ENCODE measurements around the gene BCR.
"Not testable (repeated sequence)": the region's sequence is repeated elsewhere in the genome, so short reads cannot be mapped to it uniquely, and the experiment has no call there.

The BCR gene

DNA sequence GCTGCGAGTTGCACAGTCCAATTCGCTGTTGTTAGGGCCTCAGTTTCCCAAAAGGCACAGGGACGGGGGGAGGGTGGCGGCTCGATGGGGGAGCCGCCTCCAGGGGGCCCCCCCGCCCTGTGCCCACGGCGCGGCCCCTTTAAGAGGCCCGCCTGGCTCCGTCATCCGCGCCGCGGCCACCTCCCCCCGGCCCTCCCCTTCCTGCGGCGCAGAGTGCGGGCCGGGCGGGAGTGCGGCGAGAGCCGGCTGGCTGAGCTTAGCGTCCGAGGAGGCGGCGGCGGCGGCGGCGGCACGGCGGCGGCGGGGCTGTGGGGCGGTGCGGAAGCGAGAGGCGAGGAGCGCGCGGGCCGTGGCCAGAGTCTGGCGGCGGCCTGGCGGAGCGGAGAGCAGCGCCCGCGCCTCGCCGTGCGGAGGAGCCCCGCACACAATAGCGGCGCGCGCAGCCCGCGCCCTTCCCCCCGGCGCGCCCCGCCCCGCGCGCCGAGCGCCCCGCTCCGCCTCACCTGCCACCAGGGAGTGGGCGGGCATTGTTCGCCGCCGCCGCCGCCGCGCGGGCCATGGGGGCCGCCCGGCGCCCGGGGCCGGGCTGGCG is at the start of gene BCR:
TSS of gene BCR (plus strand) at position 209 of the 592 bp plus-strand sequence. CDS start 452 bp downstream, outside the sequence.
- DNase-seq: peak; percentile 59

DNA sequence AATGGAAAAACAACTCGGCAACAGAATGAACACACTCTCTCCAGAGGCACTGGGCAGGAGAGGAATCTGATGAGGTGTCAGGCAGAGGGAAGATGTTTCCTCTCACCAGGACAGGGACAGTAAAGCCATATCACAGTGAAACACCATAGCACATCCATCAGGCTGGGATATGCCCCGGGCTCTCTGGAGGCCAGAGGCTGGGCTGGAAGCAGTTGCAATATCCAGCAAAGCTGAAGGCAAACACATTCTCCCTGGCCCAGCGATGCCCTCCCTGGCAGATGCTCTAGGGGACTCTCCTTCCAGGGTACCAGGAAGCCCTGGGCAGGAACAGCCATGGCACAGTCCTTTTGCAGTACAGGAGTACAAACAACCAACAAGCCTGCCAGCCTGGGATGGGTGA is 49.6 kb upstream of the BCR start:
- DNase-seq: no peak

DNA sequence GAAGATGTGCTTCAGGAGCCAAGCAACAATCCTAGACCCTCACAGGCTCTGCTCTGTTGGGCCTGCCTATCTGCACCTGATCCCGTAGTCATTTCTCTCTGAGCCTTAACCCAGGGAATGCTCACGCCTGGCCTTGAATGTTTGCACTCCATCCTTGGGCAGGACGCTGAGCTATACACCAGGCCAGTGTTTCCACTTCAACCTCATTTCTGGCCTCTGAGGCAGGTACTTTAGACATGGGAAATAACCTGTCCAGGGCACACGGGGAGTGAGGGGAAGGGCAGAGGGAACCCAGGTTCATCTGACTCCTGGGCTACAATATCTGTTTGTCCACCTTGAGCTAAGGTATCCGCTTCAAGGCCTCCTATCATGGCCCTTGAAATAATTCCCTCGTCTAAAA is 48.4 kb upstream of the BCR start:
- no peak for DNase-seq

DNA sequence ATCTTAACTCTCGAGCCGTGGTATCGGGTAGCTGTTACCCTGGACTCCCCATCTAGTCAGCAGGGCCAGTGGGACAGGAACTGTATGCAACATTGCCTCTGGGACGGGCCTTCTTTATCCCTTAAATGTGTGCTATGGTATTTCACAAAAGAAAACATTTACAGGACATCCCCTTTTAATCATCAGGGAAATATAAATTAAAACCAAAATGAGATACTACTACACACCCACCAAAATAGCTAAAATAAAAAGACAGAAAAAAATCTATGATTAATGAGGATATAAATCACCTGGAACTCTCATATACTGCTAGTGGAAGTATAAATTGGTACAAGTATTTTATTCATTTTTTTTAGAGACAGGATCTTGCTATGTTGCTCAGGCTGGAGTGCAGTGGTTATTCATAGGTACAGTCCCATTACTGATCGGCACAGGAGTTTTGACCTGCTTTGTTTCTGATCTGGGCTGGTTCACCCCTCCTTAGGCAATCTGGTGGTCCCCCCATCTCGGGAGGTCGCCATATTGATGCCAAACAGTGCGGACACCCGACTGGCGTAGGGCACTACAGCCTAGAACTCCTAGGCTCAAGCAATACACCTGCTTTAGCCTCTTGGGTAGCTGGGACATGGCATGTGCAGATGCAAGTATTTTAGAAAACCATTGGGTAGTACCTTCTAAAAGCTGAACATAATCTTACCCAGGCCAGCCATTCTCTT is 47.8 kb upstream of the BCR start:
- no peak for DNase-seq

DNA sequence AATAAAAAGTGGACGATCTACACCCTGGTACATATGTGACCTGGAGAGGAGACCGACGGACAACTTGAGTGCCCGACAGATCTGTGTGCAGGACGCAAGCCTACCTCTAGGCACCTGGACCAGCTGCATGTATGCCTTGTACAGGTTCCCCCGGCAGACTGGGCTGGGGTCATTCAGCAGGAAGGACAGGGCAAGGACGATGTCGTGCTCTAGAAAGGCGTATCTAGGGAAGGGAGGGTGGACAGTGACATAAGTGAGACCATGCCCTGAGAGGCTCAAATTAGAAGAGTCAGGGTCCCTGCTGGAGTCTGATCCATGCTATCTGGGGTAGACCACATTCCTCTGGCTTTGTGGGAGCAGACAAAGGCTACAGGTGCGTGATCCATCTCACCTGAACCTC is 46.4 kb upstream of the BCR start:
- DNase-seq: no peak

DNA sequence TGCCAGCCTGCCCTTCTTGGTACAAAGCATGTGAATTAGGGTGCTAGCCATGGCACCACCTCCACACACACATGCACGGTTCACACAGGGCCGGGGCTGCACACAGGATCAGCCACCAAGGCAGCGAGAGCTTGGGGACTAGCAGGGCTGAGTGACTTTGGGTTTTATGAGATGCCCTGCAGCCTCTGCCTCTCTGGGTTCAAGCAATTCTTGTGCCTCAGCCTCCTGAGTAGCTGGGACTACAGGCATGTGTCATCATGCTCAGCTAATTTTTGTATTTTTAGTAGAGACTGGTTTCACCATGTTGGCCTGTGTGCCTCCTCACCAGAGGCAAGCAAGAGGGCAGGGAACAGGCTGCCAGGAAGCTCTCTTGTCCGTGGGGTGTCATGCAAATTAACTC is 43.3 kb upstream of the BCR start:
- DNase-seq: not testable (repeated sequence)

DNA sequence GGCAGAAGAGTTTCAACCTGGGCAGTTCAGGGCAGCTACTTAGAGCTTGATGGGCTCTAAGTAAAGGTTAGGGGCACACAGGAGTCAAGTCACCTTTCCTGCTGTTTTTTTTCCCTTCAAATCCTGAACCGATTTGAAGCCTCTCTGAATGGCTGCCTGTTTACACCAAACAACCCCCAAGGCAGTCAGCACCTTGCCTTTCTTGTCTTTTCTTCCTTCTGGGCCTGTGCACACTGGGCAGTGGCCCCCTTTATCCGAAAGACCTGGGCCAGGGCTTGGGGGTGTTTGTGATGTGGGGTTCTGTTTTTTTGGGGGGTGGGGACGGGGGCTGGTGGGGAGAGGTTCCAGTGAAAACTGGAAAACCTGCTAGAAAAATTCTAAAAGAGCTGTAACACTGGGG is 42.8 kb upstream of the BCR start:
- DNase-seq: no peak

DNA sequence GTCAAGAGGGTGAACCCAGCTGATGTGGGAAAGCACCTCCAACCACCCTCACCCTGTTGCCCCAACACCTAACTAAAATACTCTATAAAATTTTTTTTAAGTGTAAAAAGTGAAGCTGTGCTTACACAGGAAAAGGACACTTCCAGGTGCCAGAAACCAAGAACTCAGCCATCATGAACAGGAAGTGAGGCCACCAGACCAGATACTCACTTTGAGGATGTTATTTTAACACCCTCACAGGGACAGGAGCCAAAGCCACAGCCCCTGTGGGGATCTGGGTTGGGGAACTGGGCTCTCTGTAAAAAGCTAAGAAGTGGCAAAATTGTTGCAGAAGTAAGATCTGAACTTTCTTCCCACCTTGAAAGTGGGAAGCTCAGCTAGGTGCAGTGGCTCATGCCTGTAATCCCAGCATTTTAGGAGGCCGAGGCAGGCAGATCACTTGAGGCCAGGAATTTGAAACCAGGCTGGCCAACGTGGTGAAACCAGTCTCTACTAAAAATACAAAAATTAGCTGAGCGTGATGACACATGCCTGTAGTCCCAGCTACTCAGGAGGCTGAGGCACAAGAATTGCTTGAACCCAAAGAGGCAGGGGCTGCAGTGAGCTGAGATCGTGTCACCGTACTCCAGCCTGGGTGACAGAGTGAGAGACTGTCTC is 42.3 kb upstream of the BCR start:
- DNase-seq: peak; percentile 27

DNA sequence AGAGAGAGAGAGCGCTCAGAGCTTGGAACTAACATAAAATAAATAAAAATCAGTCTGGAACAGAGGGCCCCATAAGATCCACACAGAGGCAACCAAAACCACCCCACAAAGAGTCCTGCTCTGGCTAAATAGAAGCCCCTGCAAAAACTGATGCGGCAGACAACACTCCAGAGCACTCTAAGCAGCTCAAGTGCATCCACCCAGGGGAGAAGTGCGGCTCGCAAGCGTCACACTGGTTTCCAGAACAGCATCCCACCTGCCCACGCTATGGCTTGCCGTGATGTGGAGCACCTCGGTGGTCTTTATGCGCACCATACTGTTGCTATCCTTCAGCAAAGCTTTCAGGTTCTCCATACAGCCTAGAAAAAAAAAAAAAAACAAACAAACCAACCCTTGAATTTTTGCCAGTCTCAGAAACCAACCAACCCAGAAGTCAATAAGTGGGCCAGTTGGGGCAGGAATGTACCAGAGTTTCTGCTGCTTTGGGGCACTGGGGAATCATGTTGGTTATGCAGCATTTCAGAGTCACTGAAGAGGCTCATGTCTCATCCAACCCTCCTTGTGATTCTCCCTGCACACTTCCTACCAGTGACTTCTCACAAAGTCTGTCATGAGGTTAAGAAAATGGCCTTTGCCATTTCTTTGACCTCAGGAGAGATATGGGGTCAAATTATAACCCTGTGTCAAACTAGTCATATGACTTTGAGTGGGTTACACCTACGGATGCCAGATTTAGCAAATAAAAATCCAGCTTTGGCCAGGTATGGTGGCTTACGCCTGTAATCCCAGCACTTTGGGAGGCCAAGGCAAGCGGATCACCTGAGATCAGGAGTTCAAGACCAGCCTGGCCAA is 41.5 kb upstream of the BCR start:
- DNase-seq: peak; percentile 5

DNA sequence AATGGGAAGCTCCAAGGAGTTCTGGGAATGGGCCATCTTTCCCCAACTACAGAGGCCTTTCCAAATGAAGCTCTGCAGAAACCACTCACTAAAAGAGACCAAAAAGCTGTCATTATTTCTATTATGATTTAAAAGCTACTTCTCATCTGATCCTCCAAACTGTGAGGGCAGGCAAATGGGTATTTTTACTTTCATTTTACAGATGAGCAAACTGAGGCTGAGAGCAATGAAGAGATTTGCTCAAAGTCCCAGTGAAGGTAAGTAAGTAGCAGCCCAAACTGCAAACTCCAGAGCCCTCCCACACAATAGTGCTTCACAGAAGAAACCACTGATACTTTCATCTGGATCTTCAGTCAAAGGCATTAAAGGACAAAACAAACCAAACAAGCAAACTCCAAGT is 39.9 kb upstream of the BCR start:
- DNase-seq: no peak

DNA sequence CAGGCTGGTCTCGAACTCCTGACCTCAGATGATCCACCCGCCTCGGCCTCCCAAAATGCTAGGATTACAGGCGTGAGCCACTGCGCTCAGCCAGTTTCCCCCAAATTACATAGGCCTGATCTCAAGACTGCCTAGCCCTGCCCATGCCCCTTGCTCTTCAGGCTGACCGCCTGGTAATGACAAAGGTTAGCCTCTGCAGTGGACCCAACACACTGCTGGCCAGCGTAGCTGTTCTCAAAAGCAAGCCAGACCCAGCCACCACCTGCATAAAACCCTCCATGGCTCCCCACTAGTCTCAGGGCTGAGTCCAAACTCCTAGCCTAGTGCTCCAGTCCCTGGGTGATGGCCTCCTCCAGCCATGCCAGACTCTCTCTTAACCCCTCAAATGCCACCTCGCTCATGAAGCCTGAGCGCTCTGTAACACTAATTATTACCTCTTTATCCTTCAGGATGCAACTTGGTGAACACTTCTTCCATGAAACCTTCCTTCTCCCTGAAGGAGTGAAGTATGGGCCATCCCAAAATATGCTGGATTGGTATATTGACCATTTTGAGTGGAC is 37.7 kb upstream of the BCR start:
- no peak for DNase-seq

DNA sequence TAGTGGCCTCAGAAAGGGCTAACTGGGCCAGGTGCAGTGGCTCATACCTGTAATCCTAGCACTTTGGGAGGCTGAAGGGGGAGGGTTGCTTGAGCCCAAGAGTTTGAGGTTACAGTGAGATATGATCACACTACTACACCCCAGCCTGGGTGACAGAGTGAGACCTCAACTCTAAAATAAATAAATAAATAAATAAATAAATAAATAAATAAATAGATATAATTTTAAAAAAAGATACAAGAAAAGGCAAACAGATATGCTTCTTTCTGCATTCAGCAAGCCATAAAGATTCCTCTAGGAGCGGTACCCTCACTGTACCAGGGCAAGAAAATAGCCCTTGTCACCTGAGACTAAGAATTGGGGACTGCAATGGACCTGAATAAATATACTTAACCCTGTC is 37.2 kb upstream of the BCR start:
- DNase-seq: no peak

DNA sequence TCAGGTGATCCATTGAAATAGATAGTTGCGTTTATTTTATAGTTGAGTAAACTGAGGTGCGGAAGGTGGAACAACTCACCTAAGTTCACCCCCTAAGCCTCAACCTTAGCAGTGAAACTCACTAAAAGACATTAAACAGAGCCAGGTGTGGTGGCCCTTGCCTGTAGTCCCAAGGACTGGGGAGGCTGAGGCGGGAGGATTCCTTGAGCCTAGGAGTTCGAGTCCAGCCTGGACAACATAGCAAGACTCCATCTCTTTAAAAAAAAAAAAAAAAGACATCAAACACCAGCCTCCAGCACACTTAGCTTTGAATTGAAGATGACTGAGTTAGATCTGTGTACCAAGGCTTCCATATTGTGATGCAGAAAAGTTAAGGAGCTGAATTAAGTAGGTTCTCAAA is 35.9 kb upstream of the BCR start:
- DNase-seq: no peak

DNA sequence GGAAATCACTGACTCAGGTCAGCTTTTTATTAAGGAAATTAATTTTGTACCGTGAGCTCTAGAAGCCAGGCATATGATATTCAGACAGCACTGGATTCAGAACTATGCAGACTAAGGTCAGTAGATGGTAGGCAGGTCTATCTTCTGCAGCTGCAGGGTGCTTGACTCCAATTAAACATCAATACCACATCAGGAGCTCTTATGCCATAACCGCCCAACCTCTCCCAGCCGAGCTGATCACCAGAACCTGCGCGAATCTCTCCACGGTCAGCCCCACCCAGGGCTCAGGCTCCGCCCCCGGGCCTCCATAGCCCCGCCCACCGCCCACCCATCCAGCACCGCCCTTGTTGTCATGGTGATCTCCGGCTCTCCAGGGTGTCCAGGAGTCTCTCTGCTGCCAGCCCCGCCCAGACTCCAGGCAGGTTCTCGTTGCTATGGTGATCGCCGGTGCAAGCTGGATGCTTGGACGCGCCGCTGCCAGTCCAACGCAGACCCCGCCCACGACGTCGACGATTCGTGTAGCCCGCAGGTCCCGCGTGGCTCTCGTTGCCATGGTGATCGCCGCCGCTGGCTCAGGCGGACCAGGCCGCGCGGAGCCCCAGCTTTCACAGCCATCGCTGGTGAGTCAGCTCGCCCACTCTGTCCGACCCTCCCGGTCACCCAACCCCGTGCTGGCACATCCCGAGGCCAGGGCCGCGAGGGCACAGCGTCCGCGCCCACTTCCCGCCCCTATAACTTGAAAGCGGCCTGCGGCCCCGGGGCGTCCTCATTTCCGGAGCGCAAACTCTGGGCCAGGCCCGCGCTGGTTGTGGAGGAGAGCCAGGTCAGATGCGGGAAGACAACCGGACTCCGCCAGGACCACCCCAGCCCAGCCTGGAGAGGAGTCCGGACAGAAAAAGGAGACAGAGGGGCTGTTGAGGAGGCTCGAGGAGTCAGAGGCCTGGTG is 35.1 kb upstream of the BCR start, which contains the start of gene RAB36:
TSS of gene RAB36 (plus strand) at position 546 of the 946 bp plus-strand sequence. CDS start 1,140 bp downstream, outside the sequence.
- DNase-seq: peak; percentile 89

DNA sequence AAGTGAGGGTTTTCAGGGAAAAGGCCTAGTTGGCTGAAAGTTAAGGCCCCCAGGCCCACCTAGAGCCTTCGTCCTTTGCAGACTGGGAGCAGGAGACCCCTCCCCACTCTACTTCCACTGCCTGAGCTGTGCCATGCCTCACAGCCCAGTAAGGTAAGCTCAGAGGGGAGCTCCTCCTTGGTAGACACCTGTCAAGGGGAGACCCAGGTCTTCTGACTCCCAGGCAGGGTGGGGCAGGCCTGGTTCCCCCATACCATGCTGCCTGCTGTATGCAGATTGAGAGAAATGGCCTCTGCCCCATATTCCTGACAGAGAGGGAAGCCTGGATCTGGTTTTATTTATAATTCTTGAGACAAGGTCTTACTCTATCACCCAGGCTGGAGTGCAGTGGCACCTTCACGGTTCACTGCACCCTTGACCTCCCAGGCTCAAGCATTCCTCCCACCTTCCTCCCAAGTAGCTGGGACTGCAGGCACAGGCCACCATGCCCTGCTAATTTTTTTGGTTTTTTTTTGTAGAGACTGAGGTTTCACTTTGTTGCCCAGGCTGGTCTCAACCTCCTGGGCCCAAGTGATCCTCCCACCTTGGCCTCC is 34.3 kb upstream of the BCR start:
- DNase-seq: no peak

DNA sequence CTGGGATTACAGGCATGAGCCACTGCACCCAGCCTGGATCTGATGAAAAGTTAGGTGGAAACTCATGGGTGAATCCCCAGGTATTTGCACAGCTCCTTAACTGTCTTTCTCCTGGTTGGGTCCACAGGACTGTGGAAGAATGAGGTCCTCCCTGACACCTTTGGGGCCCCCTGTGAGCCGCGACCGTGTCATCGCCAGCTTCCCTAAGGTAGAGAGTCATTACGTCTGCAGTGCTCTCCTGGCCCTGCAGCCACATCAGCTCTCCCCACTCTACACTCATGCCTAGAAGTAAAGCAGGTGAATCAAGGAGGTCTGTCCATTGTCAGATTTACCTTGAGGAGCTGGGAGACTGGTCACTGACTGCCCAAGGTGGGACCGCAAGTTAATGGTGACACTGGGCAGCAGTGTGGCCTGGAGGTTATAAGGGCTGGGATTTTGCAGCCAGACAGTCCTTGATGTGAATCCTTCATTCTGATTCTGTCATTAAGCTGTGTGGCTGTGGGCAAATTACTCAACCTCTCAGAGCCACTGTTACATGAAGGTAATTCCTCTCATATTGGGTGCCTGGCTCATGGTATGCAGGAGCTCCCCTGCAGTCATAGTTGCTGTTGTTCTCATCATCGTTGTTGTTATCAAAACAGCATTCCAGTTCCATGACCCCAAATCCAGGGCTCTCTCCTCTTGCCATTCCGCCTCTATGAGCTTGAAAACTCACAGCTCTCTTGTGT is 33.7 kb upstream of the BCR start:
- no peak for DNase-seq

DNA sequence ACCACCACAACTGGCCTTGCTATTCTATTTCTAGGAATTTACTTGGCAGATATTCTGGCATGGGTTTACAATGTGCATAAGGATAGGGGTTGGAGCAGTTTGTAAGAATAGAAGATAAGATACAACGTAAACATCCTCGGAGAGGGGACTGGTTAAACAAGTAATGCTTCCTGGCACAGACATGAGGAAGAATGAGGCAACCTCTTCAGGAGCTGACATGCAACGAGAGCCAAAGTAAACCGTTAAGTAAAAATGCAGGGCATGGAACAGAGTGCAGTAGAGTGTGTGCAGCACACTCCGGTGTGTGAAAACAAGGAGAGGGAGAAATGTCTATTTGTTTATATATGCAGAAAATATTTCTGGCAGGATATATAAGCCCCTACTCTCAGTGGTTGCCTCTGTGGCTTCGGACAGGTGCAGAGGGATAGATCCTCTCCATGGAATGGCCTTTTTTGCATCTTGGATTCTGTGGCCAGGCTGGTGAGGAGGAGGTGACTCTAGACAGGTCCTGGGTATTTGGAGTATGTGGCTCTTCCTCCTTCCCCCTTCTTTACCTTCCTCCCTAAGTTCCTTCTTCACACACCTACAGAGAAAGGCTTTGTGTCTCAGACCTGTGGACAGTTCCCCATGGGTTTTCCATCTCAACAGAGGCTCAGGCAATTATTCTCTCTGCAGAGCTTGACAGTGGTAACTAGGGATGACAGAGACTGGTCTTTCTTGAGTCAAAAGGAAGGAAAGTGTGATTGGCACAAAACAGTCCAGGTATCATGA is 32.5 kb upstream of the BCR start:
- no peak for DNase-seq

DNA sequence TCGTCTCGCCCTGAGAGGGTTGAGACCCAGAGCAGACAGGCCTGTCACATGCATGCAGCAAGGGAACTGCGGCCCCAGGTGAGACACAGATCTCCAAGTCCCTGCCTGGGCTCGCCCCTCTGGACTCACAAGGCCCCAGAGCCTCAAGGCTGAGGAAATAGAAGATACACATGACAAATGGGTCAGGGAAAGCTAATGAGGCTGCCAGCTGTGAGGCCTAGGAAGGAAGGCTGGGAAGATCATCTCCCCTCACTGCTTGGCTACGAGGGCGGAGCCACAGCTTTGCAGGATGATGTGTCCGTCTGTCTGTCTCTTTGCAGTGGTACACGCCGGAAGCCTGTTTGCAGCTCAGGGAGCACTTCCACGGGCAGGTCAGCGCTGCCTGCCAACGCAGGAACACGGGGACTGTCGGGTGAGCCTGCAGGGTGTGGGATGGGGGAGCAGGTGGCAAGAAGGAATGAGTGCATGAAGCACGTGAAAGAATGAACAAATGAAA is 30.5 kb upstream of the BCR start:
- DNase-seq: no peak

DNA sequence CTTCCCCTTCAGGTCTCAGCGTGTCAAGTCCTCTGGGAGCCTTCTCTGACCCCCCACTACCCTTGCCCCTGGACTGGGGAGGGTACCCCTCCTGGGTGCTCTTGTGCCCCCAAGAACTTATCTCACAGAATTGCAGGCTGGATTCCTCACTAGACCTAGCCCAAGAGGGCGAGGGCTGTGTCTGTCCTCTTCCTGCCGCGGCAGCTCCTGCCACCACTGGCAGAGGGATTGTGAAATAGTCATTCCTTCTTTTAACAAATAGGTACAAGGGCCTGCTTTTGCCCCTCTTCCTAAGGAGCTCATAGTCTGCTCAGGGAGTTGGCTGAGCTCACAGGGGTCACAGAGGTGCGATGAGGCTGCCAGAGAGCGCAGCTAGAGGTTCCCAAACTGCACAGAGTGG is 29.5 kb upstream of the BCR start:
- no peak for DNase-seq

DNA sequence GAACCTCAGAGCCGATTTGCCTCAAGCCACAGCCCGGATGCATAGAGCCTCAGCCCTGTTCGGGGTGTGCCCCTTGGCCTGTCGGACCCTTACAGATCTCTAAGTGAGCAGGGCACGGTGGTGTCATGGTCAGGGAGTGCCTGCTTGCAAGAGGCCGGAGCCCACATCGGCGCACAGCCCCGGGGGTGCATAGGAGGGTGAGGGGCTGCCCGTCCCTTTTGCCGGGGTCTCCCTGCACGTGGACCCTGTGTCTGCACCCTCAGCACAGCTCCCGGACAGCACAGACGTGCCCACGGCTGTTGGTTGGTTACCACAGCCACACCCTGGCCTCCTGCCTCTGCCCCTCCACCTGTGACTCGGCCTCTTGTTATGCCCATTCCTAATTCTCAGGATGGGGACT is 28.5 kb upstream of the BCR start:
- DNase-seq: no peak

Data from inflammatory macrophage treated with lipopolysaccharide for 4 hours (primary cell).